AG04449 (cell line): ENCODE results near the gene IL34.

Experiments used
- CTCF ChIA-PET: fragments of 350-600 bp; formaldehyde crosslinking; extraction: SDS; loops from one replicate; lab custom pipeline; 2021; ENCODE audit warnings: antibody characterized with exemption; lab: Yijun Ruan, JAX
- POLR2A ChIA-PET: fragments of 400-600, 350-600 bp; formaldehyde crosslinking; extraction: SDS; loops from one replicate; lab custom pipeline; 2020; ENCODE audit warnings: antibody characterized with exemption, inconsistent platforms; lab: Yijun Ruan, JAX
- DNase-seq: peaks from one replicate; pipeline ENCODE4 v3.0.0-alpha.2; 2010; ENCODE audit warnings: low read depth, low spot score
- H3K4me3 ChIP-seq: 2 replicates; pipeline ENCODE4 v1.5.1; 2011; ENCODE audit warnings: low read depth, mild to moderate bottlenecking, control low read depth, low read length
- TF ChIP-seq, protein P1 (sequence below): IDR thresholded peaks from one replicate; pipeline ENCODE4 v1.5.1; 2011; ENCODE audit warnings: mild to moderate bottlenecking, moderate library complexity, low read length, control low read depth, inconsistent platforms; ENCODE audit not compliant: insufficient read depth; ENCODE audit errors: missing control alignments

Gene IL34

DNA sequence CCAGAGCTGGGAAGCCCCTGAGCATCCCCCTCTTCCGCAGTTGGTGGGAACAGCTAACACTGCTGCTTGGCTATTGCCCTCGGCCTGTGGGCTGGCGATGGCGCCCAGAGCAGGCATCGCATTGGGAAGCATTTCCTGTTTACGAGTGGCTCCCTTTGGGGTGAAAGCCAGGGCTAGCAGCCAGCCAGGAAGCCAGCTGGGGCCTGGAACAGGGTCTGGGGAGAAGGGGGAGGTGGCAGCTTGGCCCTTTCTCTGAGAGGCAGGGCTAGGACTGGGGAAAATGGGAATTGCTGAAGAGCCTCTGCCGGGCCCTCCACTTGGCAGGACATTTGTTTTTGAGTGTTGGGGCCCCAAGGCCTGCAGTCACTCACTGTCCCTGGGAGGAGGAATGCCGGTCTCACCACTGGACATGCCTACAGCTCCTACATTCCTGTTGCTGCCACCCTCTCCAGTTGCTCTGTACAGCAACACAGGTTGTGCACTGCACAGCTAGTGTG, 41.9 kb downstream of the IL34 start:
- no peak overlapping the region for H3K4me3 ChIP-seq
- POLR2A ChIA-PET, result interaction anchor here (1.0 to 1.4 kb wide), 2 partner anchors 15 to 83 kb away, joined by 3 to 6 read pairs; no protein-coding TSS in a partner anchor
- DNase-seq, result no peak
- TF ChIP-seq, protein P1, sequence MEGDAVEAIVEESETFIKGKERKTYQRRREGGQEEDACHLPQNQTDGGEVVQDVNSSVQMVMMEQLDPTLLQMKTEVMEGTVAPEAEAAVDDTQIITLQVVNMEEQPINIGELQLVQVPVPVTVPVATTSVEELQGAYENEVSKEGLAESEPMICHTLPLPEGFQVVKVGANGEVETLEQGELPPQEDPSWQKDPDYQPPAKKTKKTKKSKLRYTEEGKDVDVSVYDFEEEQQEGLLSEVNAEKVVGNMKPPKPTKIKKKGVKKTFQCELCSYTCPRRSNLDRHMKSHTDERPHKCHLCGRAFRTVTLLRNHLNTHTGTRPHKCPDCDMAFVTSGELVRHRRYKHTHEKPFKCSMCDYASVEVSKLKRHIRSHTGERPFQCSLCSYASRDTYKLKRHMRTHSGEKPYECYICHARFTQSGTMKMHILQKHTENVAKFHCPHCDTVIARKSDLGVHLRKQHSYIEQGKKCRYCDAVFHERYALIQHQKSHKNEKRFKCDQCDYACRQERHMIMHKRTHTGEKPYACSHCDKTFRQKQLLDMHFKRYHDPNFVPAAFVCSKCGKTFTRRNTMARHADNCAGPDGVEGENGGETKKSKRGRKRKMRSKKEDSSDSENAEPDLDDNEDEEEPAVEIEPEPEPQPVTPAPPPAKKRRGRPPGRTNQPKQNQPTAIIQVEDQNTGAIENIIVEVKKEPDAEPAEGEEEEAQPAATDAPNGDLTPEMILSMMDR, result no peak
- CTCF ChIA-PET, result interaction anchor here (1.1 to 4.2 kb wide), 5 partner anchors 11 to 91 kb away, joined by 3 to 60 read pairs (median 6); no protein-coding TSS in a partner anchor

DNA sequence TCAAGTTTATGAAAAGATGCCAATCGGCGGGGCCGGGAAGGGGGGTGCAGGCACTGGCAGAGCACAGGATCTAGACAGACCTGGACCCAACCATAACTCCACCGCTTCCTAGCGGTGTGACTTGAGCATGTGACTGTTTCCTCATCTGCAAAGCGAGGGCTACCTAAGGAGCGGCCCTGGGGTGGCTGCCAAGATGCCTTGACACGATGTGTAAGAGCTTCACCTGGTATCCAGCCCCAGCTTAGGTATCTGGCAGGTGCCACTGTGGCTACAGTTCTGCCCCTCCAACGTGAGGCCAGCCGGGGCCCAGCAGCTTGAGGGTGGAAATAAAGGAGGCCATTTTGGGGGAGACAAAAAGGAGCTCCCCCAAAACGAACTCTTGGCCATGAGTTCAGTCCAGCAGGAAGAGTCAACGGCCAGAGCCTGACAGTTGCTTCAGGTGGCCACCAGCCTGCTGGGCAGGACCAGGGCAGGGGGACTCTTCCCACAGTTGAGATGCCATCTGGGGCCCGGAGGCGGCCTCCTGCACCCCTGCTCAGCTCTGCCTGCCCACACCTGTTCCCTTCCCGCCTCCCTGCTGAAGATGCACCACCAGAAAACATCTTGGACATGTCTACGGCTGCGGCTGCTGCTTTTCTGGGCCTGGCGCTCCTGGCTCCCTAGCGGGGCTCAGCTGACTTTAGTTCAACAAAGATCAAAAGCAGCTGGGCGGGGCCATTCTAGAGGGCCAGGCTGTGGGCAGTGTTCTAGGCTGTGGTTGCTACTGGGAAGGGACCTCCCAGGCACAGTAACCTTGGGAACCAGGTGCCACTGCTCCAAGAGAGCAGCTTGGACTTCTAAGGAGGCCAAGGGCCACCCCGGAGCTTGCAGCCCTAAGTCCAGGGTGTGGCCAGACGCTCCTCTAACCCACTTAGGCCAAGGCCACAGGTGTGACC, 42.9 kb downstream of the IL34 start:
- CTCF ChIA-PET, result interaction anchor here (1.0 to 4.2 kb wide), 5 partner anchors 12 to 87 kb away, joined by 4 to 60 read pairs (median 5); no protein-coding TSS in a partner anchor
- no peak for DNase-seq
- TF ChIP-seq, protein P1, result no peak
- no peak overlapping the region for H3K4me3 ChIP-seq
- POLR2A ChIA-PET, result no interaction called here

DNA sequence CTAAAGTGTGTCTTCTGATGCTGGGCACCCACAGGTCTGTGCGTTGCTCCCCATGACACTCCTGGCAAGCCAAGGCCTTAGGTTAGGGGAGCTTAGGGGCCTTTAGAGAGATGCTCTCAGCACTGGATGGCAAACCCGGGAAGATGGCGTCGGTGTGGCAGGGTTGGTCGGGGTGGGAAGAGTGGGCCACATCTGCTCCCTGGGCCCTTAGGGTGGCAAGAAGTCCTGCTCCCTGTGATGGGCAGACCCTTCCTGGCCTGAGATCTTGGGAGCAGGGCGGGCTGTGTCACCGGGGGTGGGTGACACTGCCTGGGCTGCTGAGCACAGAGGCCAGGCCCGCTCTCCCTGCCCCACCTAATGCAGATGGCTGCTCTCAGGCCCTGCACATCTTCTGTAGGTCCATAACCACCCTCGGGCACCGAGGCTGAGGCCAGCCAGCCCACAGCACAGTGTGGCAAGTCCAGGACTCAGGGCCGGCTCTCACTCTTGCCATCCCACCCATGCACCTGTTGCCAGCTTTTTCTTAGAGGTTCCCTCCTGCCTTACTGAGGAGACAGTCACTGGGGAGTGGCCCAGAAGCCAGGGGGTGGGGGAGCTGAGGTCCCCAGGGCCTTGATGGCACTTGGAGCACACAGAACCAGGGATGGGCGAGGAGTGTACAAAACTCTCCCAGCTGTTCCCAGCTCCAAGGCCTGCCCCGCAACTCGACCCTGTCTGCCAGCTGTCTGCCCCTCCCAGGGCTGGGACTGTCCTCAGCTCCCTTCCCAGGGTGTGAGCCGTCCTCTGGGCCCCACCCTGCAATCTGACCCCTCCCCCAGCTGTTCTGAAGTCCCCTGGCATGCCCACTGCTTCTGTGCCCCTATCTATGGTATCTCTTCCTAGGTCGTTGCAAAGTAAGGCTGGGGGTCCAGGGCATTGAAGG, 43.9 kb downstream of the IL34 start:
- CTCF ChIA-PET, result interaction anchor here (0.9 to 4.2 kb wide), 5 partner anchors 48 to 86 kb away, joined by 4 to 60 read pairs (median 5); no protein-coding TSS in a partner anchor
- TF ChIP-seq, protein P1, result no peak
- no peak overlapping the region for H3K4me3 ChIP-seq
- POLR2A ChIA-PET, result no interaction called here
- no peak for DNase-seq

DNA sequence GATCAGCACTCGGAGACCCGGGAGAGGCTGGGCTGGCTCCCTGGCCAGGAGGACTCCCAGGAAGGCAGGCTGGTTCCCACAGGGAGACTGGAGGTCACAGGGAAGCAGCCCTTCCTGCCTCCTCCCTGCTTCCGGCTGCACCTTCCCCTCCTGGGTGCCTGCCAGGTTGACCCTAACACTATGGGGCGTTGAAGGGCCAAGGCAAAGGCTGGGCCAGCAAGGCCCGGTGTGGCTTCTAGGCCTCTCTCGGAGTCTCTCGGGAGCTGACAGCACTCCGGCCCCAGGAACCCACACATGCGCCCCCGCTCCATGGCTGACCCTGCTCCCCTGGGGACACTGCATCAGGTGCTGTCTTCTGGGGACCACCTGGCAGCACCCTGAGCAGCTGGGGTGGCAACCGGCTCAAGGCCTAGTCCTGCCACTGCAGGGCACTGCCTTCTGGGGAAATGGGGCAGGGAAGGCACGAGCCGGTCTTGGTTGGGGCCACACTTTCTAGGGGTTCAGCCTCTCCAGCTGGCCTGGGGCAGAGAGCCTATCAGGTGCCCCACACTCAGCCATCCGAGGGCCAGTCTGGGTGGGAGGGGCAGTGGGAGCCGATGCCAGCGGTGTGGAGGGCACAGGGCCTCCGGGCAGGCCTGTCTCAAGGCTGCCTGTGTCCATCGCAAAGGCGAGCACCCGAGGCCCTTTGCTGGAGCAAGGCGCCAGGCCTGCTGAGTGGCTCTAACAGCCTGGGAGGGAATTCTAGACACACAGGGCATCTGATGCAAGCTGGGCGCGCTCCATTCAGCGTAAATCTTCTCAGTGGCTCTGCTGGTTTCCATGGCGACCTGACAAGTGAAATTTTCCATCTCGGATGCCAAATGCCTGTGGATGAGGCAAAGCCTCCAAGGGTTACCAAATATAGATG, 45.1 kb downstream of the IL34 start:
- no peak overlapping the region for H3K4me3 ChIP-seq
- TF ChIP-seq, protein P1, result no peak
- DNase-seq, result peak; percentile 94
- ChIA-PET POLR2A (interaction anchor here (0.6 to 1.9 kb wide), 2 partner anchors 24 to 69 kb away, joined by 4 to 5 read pairs; no protein-coding TSS in a partner anchor), CTCF (interaction anchor here (0.5 to 3.5 kb wide), 5 partner anchors 47 to 85 kb away, joined by 3 to 25 read pairs (median 5); no protein-coding TSS in a partner anchor)
